Stimulated activated CD8-positive, alpha-beta memory T cell treated with anti-CD3 and anti-CD28 coated beads, Interleukin-7, amount 100 ng/mL, for 4 hours (primary cell): ENCODE measurements around the gene MTA2.
"Not testable (repeated sequence)": the region's sequence is repeated elsewhere in the genome, so short reads cannot be mapped to it uniquely, and the experiment has no call there.

ENCODE experiments used
- DNase-seq, 2 donors: peaks; one replicate each; pipeline ENCODE4 v3.0.0-alpha.2; 2020; ENCODE audit warnings: low read depth in 2 of 2

Gene MTA2

GRCh38 chr11:62566247-62566646 lies 35.4 kb downstream of the MTA2 start:
- DNase-seq = no peak

- DNase-seq = no peak
These were observed 36.4 kb downstream of the MTA2 start for GRCh38 chr11:62565100-62565802.

- DNase-seq = not testable (repeated sequence)
These were observed 39.9 kb downstream of the MTA2 start for GRCh38 chr11:62561677-62562230.

GRCh38 chr11:62560566-62561103 lies 41.0 kb downstream of the MTA2 start:
- peak; percentile 70 to 78 for DNase-seq

- DNase-seq = not testable (repeated sequence)
These were observed 42.0 kb downstream of the MTA2 start for GRCh38 chr11:62559626-62560025.

GRCh38 chr11:62559204-62559603 lies 42.5 kb downstream of the MTA2 start:
- no peak for DNase-seq

- no peak for DNase-seq
These were observed 43.0 kb downstream of the MTA2 start for GRCh38 chr11:62558669-62559068.

GRCh38 chr11:62556875-62557631 lies 44.6 kb downstream of the MTA2 start:
- DNase-seq = no peak

GRCh38 chr11:62556108-62556874 lies 45.4 kb downstream of the MTA2 start:
- peak; percentile 69 to 74 for DNase-seq

GRCh38 chr11:62555464-62556107 lies 46.1 kb downstream of the MTA2 start:
- DNase-seq = no peak

GRCh38 chr11:62554387-62555167 lies 47.1 kb downstream of the MTA2 start:
- no peak for DNase-seq

- DNase-seq = no peak
These were observed 47.8 kb downstream of the MTA2 start for GRCh38 chr11:62553839-62554361.

- no peak for DNase-seq
These were observed 48.4 kb downstream of the MTA2 start for GRCh38 chr11:62553080-62553838.

GRCh38 chr11:62552485-62553079 lies 49.1 kb downstream of the MTA2 start:
- DNase-seq = no peak

- DNase-seq = not testable (repeated sequence)
These were observed 51.2 kb downstream of the MTA2 start for GRCh38 chr11:62550478-62550877.

GRCh38 chr11:62548545-62549335 lies 52.9 kb downstream of the MTA2 start:
- no peak for DNase-seq

GRCh38 chr11:62547691-62548281 lies 53.9 kb downstream of the MTA2 start:
- DNase-seq = no peak
